HEK293 (cell line): ENCODE measurements around the gene SCUBE3.

Source experiments
- CTCF ChIA-PET: fragments of 350-600 bp; formaldehyde crosslinking; extraction: SDS; loops from one replicate; lab custom pipeline; 2021; ENCODE audit warnings: antibody characterized with exemption; lab: Yijun Ruan, JAX
- POLR2A ChIA-PET: fragments of 300-600 bp; formaldehyde crosslinking; extraction: SDS; loops from one replicate; lab custom pipeline; 2020; ENCODE audit warnings: antibody characterized with exemption, inconsistent platforms; lab: Yijun Ruan, JAX
- H3K27ac ChIP-seq: fragments of 200-500 bp; sonication (Bioruptor generic); 2 replicates; pipeline ENCODE4 v1.5.1; 2014; ENCODE audit warnings: low read depth, low read length, control low read depth, inconsistent platforms; ENCODE audit errors: extremely low read depth
- H3K36me3 ChIP-seq, 2 experiments: fragments of 200-500 bp in 1 of 2; sonication (Bioruptor generic) in 1 of 2; 1 replicate in 1 of 2; 2 replicates in 1 of 2; pipeline ENCODE4 v1.5.1; 2014 to 2017; ENCODE audit warnings: inconsistent platforms in 2 of 2, low read length in 2 of 2; ENCODE audit not compliant: control insufficient read depth in 2 of 2, insufficient read depth in 1 of 2
- H3K4me1 ChIP-seq: fragments of 200-500 bp; sonication (Bioruptor generic); 2 replicates; pipeline ENCODE4 v1.5.1; 2014; ENCODE audit warnings: mild to moderate bottlenecking, low read length, inconsistent platforms; ENCODE audit not compliant: control insufficient read depth, insufficient read depth
- H3K4me3 ChIP-seq: 2 replicates; pipeline ENCODE4 v1.5.1; 2011; ENCODE audit warnings: low read depth, mild to moderate bottlenecking, control low read depth, low read length, moderate library complexity
- H3K9me3 ChIP-seq: fragments of 200-500 bp; sonication (Bioruptor generic); 2 replicates; pipeline ENCODE4 v1.5.1; 2014; ENCODE audit warnings: low read depth, low read length, inconsistent platforms; ENCODE audit not compliant: control insufficient read depth, insufficient read depth
- GLI2 ChIP-seq: fragments of 450-650 bp; formaldehyde crosslinking; IDR thresholded peaks from 2 replicates; pipeline ENCODE4; 2017; ENCODE audit warnings: missing biosample characterization, missing genetic modification characterization, low read depth, borderline replicate concordance
- GLIS1 ChIP-seq: fragments of 450-650 bp; formaldehyde crosslinking; IDR thresholded peaks from 2 replicates; pipeline ENCODE4 v1.5.1; 2016; ENCODE audit warnings: missing biosample characterization, missing genetic modification characterization
- RBAK ChIP-seq: fragments of 450-650 bp; formaldehyde crosslinking; IDR thresholded peaks from 2 replicates; pipeline ENCODE4 v1.5.1; 2016; ENCODE audit warnings: missing biosample characterization, missing genetic modification characterization
- ZNF544 ChIP-seq: fragments of 450-650 bp; formaldehyde crosslinking; IDR thresholded peaks from 2 replicates; pipeline ENCODE4 v1.5.0; 2017; ENCODE audit warnings: missing biosample characterization, missing genetic modification characterization

SCUBE3 gene

DNA sequence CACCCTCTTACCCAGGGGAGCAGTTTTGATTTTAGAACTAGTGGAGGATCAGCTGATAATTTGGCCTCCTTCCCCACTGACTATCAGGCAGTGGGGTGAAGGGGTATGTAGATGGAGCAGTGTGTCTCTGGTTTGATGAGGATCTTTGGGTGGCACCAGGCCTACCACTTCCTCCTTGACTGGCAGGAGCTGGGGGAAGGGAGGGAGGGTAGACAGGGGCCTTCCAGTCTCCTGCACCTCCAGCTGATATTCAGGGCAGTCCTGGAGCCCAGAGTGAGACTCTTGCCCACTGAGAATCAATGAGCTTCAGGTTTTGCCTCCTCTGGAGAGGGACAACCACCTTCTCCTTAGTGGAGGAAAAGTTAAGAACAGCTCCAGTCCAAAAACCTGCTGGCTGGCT, 87.1 kb downstream of the SCUBE3 start:
- H3K36me3 ChIP-seq, result no peaks in the 10 kb centered on the region
- no peak overlapping the region for H3K27ac ChIP-seq
- POLR2A ChIA-PET, result interaction anchor here (0.6 to 1.1 kb wide), 5 partner anchors 16 to 179 kb away, joined by 3 to 5 read pairs (median 4); no protein-coding TSS in a partner anchor
- no peaks in the 10 kb centered on the region for H3K9me3 ChIP-seq
- no peak for TF ChIP-seq GLIS1 (tag by site-specific recombination)
- no peak for TF ChIP-seq RBAK (tag by site-specific recombination)
- no peak for TF ChIP-seq GLI2
- TF ChIP-seq ZNF544 (tag by site-specific recombination), result no peak
- TF ChIP-seq, all 188 proteins: peak for 0
- CTCF ChIA-PET, result interaction anchor here (0.5 to 2.5 kb wide), 4 partner anchors 27 to 149 kb away, joined by 3 to 17 read pairs (median 4); no protein-coding TSS in a partner anchor
- no peaks in the 10 kb centered on the region for H3K4me1 ChIP-seq
- no peak overlapping the region for H3K4me3 ChIP-seq
